Activated CD4-positive, alpha-beta memory T cell treated with anti-CD3 and anti-CD28 coated beads, Interleukin-2, amount 10 ng/mL, durations not matched to agents 7 days and 5 days (primary cell): ENCODE measurements around the gene TGOLN2. TPM values are rescaled to one million over a fixed set of nuclear protein-coding genes. Genes with fewer than 3 reads are reported as not detected.
"Not testable (repeated sequence)": the region's sequence is repeated elsewhere in the genome, so short reads cannot be mapped to it uniquely, and the experiment has no call there.

Source experiments
- CTCF ChIA-PET: fragments of 350-600 bp; sonication (Branson Sonifier 250); formaldehyde crosslinking; loops from one replicate; lab custom pipeline; 2021; ENCODE audit warnings: antibody characterized with exemption, inconsistent platforms; lab: Charles Lee
- POLR2A ChIA-PET: fragments of 350-600 bp; sonication (Branson Sonifier 250); formaldehyde crosslinking; loops from one replicate; lab custom pipeline; 2021; ENCODE audit warnings: antibody characterized with exemption; lab: Charles Lee
- DNase-seq: peaks from one replicate; pipeline ENCODE4 v3.0.0-alpha.2; 2020
- H3K27ac Mint-ChIP-seq: one replicate; pipeline ENCODE4 v1.8.0; 2021; ENCODE audit warnings: mild to moderate bottlenecking, mixed read lengths
- H3K27me3 Mint-ChIP-seq: one replicate; pipeline ENCODE4 v1.8.0; 2021; ENCODE audit warnings: mixed read lengths
- H3K36me3 Mint-ChIP-seq: one replicate; pipeline ENCODE4 v1.8.0; 2021; ENCODE audit warnings: low read depth, mixed read lengths
- H3K4me1 Mint-ChIP-seq: one replicate; pipeline ENCODE4 v1.8.0; 2021; ENCODE audit warnings: mixed read lengths
- H3K4me3 Mint-ChIP-seq: one replicate; pipeline ENCODE4 v1.8.0; 2021; ENCODE audit warnings: mild to moderate bottlenecking, mixed read lengths
- H3K9me3 Mint-ChIP-seq: one replicate; pipeline ENCODE4 v1.8.0; 2021; ENCODE audit warnings: mixed read lengths
- total RNA-seq, 2 experiments: library from RNA; stranded (reverse); gene quantifications; one replicate each; pipeline ENCODE4 v1.2.3, GENCODE V29; 2021

Gene TGOLN2
- total RNA-seq, 2 experiments from 2014 or later = 129 to 131 TPM

GRCh38 chr2:85333877-85334276, 6.1 kb upstream of the TGOLN2 start:
- H3K27ac Mint-ChIP-seq, DNase-seq, H3K36me3 Mint-ChIP-seq, CTCF ChIA-PET, H3K9me3 Mint-ChIP-seq, H3K4me3 Mint-ChIP-seq: not testable (repeated sequence)
- POLR2A ChIA-PET = interaction anchor here (2.7 kb wide), 1 partner anchor 20 kb away, joined by 12 read pairs; the partner anchor contains the start of genes ELMOD3 and RETSAT
- Mint-ChIP-seq H3K27me3 (peaks cover 10% of the 10 kb centered on the region), H3K4me1 (peaks cover 22% of the 10 kb centered on the region)

DNA sequence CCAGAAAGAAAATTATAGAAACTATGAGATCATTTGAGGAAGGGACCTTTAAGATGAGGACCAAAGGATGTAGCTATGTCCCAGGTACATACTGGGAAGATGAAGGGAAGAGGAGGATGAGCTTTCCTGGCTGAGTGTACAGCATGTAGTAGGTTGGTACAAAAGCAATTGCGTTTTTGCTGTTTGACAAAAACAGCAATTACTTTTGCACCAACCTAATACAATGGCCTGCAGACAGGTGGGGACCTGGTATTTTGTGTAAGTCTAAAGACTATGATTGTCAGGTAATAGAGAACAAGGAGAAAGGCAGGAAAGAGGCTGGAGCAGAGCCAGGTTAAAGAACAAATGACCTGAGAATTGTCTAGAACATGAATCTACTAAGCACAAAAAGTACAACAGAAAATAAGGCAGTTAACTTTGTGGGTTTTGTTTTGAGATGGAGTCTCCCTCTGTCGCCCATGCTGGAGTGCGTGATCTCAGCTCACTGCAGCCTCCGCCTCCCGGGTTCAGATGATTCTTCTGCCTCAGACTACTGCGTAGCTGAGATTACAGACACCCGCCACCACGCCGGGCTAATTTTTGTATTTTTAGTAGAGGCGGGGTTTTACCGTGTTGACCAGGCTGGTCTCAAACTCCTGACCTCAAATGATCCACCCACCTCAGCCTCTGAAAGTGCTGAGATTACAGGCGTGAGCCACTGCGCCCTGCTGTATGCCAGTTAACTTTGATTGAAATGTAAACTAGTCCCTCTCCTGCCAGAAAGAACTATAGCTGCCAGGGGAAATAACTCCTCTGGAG, 3.2 kb upstream of the TGOLN2 start:
- POLR2A ChIA-PET = interaction anchor here (1.1 to 1.6 kb wide), 3 partner anchors 23 to 208 kb away, joined by 4 to 5 read pairs (median 4); partner anchors contain the start of genes ELMOD3, MAT2A, RETSAT and SH2D6
- CTCF ChIA-PET = interaction anchor here (1.4 kb wide), 1 partner anchor 13 kb away, joined by 4 read pairs; no protein-coding TSS in a partner anchor
- peaks cover 18% of the 10 kb centered on the region for H3K36me3 Mint-ChIP-seq
- peak overlapping the region; percentile 28 for H3K27ac Mint-ChIP-seq
- H3K27me3 Mint-ChIP-seq = peaks cover 1% of the 10 kb centered on the region
- no peak for DNase-seq
- H3K4me3 Mint-ChIP-seq = peak overlapping the region; percentile 4
- H3K9me3 Mint-ChIP-seq = no peaks in the 10 kb centered on the region
- peaks cover 25% of the 10 kb centered on the region for H3K4me1 Mint-ChIP-seq

- peak overlapping the region; percentile 18 for H3K4me3 Mint-ChIP-seq
- peaks cover 31% of the 10 kb centered on the region for H3K36me3 Mint-ChIP-seq
- ChIA-PET CTCF (interaction anchor here (0.7 kb wide), 1 partner anchor 93 kb away, joined by 6 read pairs; no protein-coding TSS in a partner anchor), POLR2A (interaction anchor here (4.1 to 12.1 kb wide), 3 partner anchors 22 to 265 kb away, joined by 14 to 234 read pairs (median 18); partner anchors contain the start of genes ELMOD3, RETSAT and RNF181)
- H3K9me3 Mint-ChIP-seq, DNase-seq, H3K27me3 Mint-ChIP-seq, H3K27ac Mint-ChIP-seq: not testable (repeated sequence)
- H3K4me1 Mint-ChIP-seq = peaks cover 31% of the 10 kb centered on the region
These were observed 1.9 kb upstream of the TGOLN2 start for GRCh38 chr2:85329701-85330100.

- CTCF ChIA-PET = no interaction called here
- peaks cover 36% of the 10 kb centered on the region for H3K4me1 Mint-ChIP-seq
- peak overlapping the region; percentile 0 for H3K27ac Mint-ChIP-seq
- H3K4me3 Mint-ChIP-seq = peak overlapping the region; percentile 18
- no peak for DNase-seq
- POLR2A ChIA-PET = interaction anchor here (0.7 to 12.1 kb wide), 7 partner anchors 23 to 266 kb away, joined by 3 to 234 read pairs (median 17); partner anchors contain the start of genes ELMOD3, MAT2A, RETSAT and RNF181
- H3K36me3 Mint-ChIP-seq = peaks cover 36% of the 10 kb centered on the region
- H3K27me3 Mint-ChIP-seq = no peaks in the 10 kb centered on the region
- H3K9me3 Mint-ChIP-seq = no peaks in the 10 kb centered on the region
These were observed 1.4 kb upstream of the TGOLN2 start for GRCh38 chr2:85329181-85329651.

GRCh38 chr2:85327160-85327821, 498 bp downstream of the TGOLN2 start:
- peak; percentile 75 for DNase-seq
- H3K4me3 Mint-ChIP-seq = peak overlapping the region; percentile 93
- POLR2A ChIA-PET = interaction anchor here (0.6 to 12.1 kb wide), 49 partner anchors 9 to 811 kb away, joined by 3 to 234 read pairs (median 6); partner anchors contain the start of genes C2orf68, DNAH6, ELMOD3 and MAT2A
- H3K4me1 Mint-ChIP-seq = peaks cover 56% of the 10 kb centered on the region
- peaks cover 55% of the 10 kb centered on the region for H3K36me3 Mint-ChIP-seq
- no peaks in the 10 kb centered on the region for H3K27me3 Mint-ChIP-seq
- peak overlapping the region; percentile 100 for H3K27ac Mint-ChIP-seq
- no peaks in the 10 kb centered on the region for H3K9me3 Mint-ChIP-seq
- CTCF ChIA-PET = interaction anchor here (0.6 to 2.4 kb wide), 11 partner anchors 9 to 560 kb away, joined by 3 to 11 read pairs (median 4); partner anchors contain the start of genes ELMOD3, GGCX, MAT2A and RETSAT

- peaks cover 58% of the 10 kb centered on the region for H3K4me1 Mint-ChIP-seq
- peak overlapping the region; percentile 93 for H3K4me3 Mint-ChIP-seq
- H3K27ac Mint-ChIP-seq = peak overlapping the region; percentile 100
- H3K27me3 Mint-ChIP-seq = no peaks in the 10 kb centered on the region
- DNase-seq = peak; percentile 73
- ChIA-PET POLR2A (interaction anchor here (0.6 to 12.1 kb wide), 45 partner anchors 8 to 810 kb away, joined by 3 to 234 read pairs (median 6); partner anchors contain the start of genes C2orf68, DNAH6, ELMOD3 and MAT2A), CTCF (interaction anchor here (0.6 to 2.4 kb wide), 8 partner anchors 26 to 420 kb away, joined by 3 to 11 read pairs (median 4); partner anchors contain the start of genes ELMOD3, GGCX, MAT2A and RETSAT)
- no peaks in the 10 kb centered on the region for H3K9me3 Mint-ChIP-seq
- H3K36me3 Mint-ChIP-seq = peaks cover 62% of the 10 kb centered on the region
These were observed 1.2 kb downstream of the TGOLN2 start for GRCh38 chr2:85326406-85327159.

DNA sequence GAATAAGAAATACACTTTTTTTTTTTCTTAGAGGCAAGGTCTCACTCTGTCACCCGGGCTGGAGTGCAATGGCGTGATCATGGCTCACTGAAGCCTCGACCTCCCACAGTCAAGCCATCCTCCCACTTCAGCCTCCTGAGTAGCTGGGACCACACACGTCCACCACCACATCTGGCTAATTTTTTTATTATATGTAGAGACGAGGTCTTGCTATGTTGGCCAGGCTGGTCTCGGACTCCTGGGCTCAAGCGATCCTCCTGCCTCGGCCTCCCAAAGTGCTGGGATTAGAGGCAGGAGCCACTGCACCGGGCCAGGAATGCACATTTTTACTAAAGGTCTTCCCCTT, 2.4 kb downstream of the TGOLN2 start:
- Mint-ChIP-seq H3K9me3 (no peaks in the 10 kb centered on the region), H3K27ac (peak overlapping the region; percentile 100), H3K36me3 (peaks cover 74% of the 10 kb centered on the region), H3K27me3 (no peaks in the 10 kb centered on the region), H3K4me1 (peaks cover 59% of the 10 kb centered on the region), H3K4me3 (peak overlapping the region; percentile 93)
- ChIA-PET POLR2A (interaction anchor here (1.0 to 12.1 kb wide), 11 partner anchors 11 to 270 kb away, joined by 3 to 234 read pairs (median 16); partner anchors contain the start of genes ELMOD3, MAT2A, RETSAT and RNF181), CTCF (interaction anchor here (1.1 to 2.6 kb wide), 2 partner anchors 25 to 213 kb away, joined by 3 to 14 read pairs; partner anchors contain the start of gene MAT2A)
- no peak for DNase-seq

GRCh38 chr2:85324639-85325465, 2.9 kb downstream of the TGOLN2 start:
- DNase-seq = no peak
- peak overlapping the region; percentile 100 for H3K27ac Mint-ChIP-seq
- H3K27me3 Mint-ChIP-seq = no peaks in the 10 kb centered on the region
- ChIA-PET POLR2A (interaction anchor here (1.0 to 12.1 kb wide), 8 partner anchors 10 to 270 kb away, joined by 3 to 234 read pairs (median 14); partner anchors contain the start of genes ELMOD3, MAT2A, RETSAT and RNF181), CTCF (interaction anchor here (2.6 kb wide), 1 partner anchor 24 kb away, joined by 14 read pairs; no protein-coding TSS in a partner anchor)
- H3K36me3 Mint-ChIP-seq = peaks cover 79% of the 10 kb centered on the region
- no peaks in the 10 kb centered on the region for H3K9me3 Mint-ChIP-seq
- H3K4me3 Mint-ChIP-seq = peak overlapping the region; percentile 93
- H3K4me1 Mint-ChIP-seq = peaks cover 63% of the 10 kb centered on the region

- POLR2A ChIA-PET = interaction anchor here (0.9 to 12.1 kb wide), 4 partner anchors 9 to 352 kb away, joined by 3 to 234 read pairs (median 4); partner anchors contain the start of genes ELMOD3 and RETSAT
- CTCF ChIA-PET = interaction anchor here (1.1 to 2.6 kb wide), 2 partner anchors 23 to 228 kb away, joined by 4 to 14 read pairs; no protein-coding TSS in a partner anchor
- peak overlapping the region; percentile 93 for H3K4me3 Mint-ChIP-seq
- DNase-seq, H3K27me3 Mint-ChIP-seq, H3K9me3 Mint-ChIP-seq: not testable (repeated sequence)
- H3K4me1 Mint-ChIP-seq = peaks cover 65% of the 10 kb centered on the region
- peaks cover 86% of the 10 kb centered on the region for H3K36me3 Mint-ChIP-seq
- H3K27ac Mint-ChIP-seq = peak overlapping the region; percentile 57
These were observed 3.8 kb downstream of the TGOLN2 start for GRCh38 chr2:85323988-85324367.

DNA sequence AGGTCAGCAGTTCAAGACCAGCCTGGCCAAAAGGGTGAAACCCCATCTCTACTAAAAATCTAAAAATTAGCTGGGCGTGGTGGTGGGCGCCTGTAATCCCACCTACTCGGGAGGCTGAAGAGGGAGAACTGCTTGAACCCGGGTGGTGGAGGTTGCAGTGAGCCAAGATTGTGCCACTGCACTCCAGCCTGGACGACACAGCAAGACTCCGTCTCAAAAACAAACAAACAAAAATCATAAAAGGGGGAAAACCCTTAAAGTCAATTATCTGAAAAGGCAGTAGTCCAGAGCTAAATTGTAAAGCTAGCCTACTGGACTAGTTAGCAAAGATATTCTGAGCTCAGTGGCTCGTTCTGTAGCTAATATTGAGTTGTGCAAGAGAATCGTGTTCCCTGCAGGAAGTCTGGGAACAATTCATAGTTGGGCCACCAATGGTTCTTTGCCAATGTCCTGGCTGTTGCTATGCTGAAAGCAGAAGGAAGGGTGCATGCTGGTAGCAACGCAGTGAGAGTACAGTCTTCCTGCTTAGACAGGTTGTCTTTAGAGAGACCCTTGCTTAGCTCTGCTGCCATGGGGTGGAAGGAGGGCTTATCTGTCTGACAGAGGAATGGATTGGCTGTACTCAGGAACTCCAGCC, 4.3 kb downstream of the TGOLN2 start:
- H3K27me3 Mint-ChIP-seq = no peaks in the 10 kb centered on the region
- peak overlapping the region; percentile 57 for H3K27ac Mint-ChIP-seq
- CTCF ChIA-PET = interaction anchor here (1.1 to 2.6 kb wide), 2 partner anchors 23 to 229 kb away, joined by 4 to 14 read pairs; no protein-coding TSS in a partner anchor
- H3K4me1 Mint-ChIP-seq = peaks cover 66% of the 10 kb centered on the region
- POLR2A ChIA-PET = interaction anchor here (0.9 to 12.1 kb wide), 5 partner anchors 9 to 352 kb away, joined by 3 to 234 read pairs (median 3); partner anchors contain the start of genes ELMOD3 and RETSAT
- H3K4me3 Mint-ChIP-seq = peak overlapping the region; percentile 93
- H3K36me3 Mint-ChIP-seq = peaks cover 91% of the 10 kb centered on the region
- H3K9me3 Mint-ChIP-seq = no peaks in the 10 kb centered on the region
- DNase-seq = no peak
